Measurements from ENCODE around the gene WDR76.

DNA sequence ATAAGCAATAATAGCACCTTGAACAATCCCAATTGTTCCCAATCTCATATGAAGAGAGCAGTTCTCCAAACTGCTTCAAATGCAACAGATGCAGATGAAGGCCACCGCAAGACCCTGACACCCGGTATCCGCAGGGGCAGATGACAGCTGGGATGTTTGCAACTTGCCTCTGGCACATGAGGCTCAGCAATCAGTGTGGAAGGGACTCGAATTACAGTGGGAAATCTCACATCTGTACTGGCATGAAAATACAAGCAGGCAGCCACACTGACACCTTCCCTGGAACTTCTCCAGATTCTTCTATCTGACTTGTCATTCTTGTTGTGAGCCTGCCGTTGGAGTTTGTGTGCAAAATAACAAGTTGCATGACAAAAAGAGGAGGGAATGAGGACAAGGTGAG lies 68.8 kb downstream of the WDR76 start:
- TF ChIP-seq, protein P1, sequence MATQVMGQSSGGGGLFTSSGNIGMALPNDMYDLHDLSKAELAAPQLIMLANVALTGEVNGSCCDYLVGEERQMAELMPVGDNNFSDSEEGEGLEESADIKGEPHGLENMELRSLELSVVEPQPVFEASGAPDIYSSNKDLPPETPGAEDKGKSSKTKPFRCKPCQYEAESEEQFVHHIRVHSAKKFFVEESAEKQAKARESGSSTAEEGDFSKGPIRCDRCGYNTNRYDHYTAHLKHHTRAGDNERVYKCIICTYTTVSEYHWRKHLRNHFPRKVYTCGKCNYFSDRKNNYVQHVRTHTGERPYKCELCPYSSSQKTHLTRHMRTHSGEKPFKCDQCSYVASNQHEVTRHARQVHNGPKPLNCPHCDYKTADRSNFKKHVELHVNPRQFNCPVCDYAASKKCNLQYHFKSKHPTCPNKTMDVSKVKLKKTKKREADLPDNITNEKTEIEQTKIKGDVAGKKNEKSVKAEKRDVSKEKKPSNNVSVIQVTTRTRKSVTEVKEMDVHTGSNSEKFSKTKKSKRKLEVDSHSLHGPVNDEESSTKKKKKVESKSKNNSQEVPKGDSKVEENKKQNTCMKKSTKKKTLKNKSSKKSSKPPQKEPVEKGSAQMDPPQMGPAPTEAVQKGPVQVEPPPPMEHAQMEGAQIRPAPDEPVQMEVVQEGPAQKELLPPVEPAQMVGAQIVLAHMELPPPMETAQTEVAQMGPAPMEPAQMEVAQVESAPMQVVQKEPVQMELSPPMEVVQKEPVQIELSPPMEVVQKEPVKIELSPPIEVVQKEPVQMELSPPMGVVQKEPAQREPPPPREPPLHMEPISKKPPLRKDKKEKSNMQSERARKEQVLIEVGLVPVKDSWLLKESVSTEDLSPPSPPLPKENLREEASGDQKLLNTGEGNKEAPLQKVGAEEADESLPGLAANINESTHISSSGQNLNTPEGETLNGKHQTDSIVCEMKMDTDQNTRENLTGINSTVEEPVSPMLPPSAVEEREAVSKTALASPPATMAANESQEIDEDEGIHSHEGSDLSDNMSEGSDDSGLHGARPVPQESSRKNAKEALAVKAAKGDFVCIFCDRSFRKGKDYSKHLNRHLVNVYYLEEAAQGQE (IDR thresholded peaks at IDR 0.05; ENCODE audit: insufficient replicate concordance, low read depth), result no peak
- TF ChIP-seq POLR2AphosphoS5 (IDR thresholded peaks at IDR 0.05; ENCODE audit: low read depth), result no peak
- TF ChIP-seq GABPA (IDR thresholded peaks at IDR 0.05; ENCODE audit: low read depth), result no peak
- TF ChIP-seq, protein P2, sequence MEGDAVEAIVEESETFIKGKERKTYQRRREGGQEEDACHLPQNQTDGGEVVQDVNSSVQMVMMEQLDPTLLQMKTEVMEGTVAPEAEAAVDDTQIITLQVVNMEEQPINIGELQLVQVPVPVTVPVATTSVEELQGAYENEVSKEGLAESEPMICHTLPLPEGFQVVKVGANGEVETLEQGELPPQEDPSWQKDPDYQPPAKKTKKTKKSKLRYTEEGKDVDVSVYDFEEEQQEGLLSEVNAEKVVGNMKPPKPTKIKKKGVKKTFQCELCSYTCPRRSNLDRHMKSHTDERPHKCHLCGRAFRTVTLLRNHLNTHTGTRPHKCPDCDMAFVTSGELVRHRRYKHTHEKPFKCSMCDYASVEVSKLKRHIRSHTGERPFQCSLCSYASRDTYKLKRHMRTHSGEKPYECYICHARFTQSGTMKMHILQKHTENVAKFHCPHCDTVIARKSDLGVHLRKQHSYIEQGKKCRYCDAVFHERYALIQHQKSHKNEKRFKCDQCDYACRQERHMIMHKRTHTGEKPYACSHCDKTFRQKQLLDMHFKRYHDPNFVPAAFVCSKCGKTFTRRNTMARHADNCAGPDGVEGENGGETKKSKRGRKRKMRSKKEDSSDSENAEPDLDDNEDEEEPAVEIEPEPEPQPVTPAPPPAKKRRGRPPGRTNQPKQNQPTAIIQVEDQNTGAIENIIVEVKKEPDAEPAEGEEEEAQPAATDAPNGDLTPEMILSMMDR (IDR thresholded peaks at IDR 0.05; ENCODE audit: insufficient read depth, low read length), result no peak

Measured in HL-60 (cell line).